Left kidney (tissue), 2 donors: Measurements from ENCODE around the gene VNN1. TPM values are rescaled to one million over a fixed set of nuclear protein-coding genes. Genes with fewer than 3 reads are reported as not detected.
"Not testable (repeated sequence)": the region's sequence is repeated elsewhere in the genome, so short reads cannot be mapped to it uniquely, and the experiment has no call there.

Experiments used
- DNase-seq: peaks from one replicate; pipeline ENCODE4 v3.0.0-alpha.2; 2013
- polyA plus RNA-seq: library from polyadenylated mRNA; unstranded; fragments of 120-200 nt; gene quantifications from one replicate; pipeline ENCODE4 v1.2.1, GENCODE V29; 2013; ENCODE audit not compliant: insufficient read length

Gene VNN1
- polyA plus RNA-seq, 1 donor: 0.23 TPM

DNA sequence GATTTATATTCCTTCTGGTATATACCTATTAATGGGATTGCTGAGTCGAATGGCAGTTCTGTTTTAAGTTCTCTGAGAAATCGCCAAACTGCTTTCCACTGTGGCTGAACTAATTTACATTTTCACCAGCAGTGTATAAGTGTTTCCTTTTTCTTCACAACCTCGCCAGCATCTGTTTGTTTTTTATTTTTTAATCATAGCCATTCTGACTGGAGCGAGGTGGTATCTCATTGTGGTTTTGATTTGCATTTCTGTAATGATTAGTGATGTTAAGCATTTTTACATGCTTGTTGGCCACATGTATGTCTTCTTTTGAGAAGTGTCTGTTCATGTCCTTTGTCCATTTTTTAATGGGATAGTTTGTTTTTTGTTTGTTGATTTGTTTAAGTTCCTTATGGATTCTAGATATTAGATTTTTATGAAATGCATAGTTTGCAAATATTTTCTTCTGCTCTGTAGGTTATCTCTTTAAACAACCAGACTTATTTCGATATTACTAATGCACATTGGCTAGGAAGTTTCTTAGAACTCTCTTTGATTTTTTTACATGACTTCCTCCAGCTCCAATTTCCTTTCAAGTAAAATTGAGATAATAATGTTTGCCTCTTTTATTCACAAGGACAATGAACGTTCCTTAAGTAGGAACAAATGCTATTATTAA is 12.2 kb upstream of the VNN1 start:
- DNase-seq: no peak

DNA sequence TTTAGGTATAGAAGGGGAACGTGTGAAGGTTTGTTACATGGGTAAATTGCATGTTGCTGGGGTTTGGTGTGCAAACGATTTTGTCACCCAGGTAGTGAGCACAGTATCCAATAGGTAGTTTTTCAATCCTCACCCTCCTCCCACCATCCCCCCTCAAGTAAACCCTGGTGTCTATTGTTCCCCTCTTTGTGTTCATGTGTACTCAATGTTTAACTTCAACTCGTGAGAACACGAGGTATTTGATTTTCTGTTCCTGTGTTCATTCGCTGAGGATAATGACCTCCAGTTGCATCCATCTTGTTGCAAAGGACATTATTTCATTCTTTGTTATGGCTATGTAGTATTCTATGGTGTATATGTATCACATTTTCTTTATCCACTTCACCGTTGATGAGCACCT is 11.6 kb upstream of the VNN1 start:
- no peak for DNase-seq

GRCh38 chr6:132719736-132720448 is 6.0 kb upstream of the VNN1 start:
- DNase-seq: no peak

- DNase-seq: no peak
Measured at GRCh38 chr6:132715881-132716637, 2.2 kb upstream of the VNN1 start.

DNA sequence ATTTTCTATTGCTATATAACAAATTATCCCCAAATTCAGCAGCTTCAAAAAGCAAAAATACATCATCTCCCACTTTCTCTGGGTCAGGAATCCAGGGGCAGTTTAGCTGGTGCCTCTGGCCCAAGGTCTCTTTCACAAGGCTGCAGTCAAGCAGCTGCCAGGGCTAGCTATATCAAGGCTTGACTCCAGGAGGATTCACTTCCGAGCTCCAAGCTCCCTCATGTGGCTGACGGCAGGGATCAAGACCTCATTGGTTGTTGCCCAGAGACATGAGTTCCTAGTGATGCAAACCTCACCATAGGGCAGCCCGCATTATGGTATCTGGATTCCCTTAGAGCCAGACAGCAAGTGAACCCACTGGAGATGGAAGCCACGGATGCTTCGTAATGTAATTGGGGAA is 1.3 kb upstream of the VNN1 start:
- peak; percentile 14 for DNase-seq

- DNase-seq: no peak
Measured at GRCh38 chr6:132714160-132714559, 305 bp upstream of the VNN1 start.

DNA sequence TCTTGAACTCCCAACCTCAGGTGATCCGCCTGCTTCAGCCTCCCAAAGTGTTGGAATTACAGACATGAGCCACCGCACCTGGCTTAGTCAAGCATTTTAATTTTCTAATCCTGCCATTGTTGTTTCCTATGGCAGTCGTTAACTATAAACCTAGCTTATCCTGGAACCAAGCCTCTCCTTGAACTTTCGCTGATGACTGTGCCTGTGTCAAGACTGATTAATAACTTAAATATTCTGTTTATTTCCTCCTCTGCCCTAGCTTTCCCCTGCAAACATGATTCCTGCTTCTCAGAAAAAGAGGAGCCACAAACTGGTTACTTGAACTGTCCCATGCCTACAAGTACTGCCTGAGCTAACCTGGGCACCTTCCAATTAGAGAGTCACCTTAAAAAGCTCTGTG is 1.5 kb downstream of the VNN1 start:
- no peak for DNase-seq

DNA sequence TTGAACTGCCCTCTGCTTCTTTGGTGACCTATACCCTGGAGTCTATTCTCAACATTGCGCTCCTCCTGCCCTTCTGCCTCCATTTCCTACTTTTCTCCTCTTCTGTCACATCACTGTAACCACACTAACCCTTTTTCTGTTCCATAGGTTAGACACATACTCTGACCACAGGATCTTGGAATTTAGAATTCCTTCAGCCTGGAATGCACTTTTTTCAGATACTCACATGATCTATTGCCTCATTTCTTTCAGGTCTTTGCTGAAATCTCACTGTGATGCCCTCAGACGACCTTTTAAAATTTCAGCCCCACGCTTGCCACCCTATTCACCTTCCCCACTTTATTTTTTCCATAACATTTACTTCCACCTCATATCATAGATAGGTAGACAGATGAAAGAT is 5.1 kb downstream of the VNN1 start:
- DNase-seq: no peak

GRCh38 chr6:132708002-132708401 is 5.9 kb downstream of the VNN1 start:
- no peak for DNase-seq

DNA sequence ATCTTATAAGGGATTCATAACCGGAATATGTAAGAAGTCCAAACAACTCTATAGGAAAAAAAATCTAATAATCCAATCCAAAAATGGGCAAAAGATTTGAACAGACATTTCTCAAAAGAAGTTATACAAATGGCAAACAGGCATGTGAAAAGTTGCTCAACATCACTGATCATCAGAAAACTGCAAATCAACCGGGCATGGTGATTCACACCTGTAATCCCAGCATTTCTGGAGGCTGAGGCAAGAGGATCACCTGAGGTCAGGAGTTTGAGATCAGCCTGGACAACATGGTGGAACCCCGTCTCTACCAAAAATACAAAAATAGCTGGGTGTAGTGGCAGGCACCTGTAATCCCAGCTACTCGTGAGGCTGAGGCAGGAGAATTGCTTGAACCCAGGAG is 7.1 kb downstream of the VNN1 start:
- DNase-seq: not testable (repeated sequence)

GRCh38 chr6:132703936-132704335 is 9.9 kb downstream of the VNN1 start:
- no peak for DNase-seq

- no peak for DNase-seq
Measured at GRCh38 chr6:132698608-132699007, 15.2 kb downstream of the VNN1 start.

DNA sequence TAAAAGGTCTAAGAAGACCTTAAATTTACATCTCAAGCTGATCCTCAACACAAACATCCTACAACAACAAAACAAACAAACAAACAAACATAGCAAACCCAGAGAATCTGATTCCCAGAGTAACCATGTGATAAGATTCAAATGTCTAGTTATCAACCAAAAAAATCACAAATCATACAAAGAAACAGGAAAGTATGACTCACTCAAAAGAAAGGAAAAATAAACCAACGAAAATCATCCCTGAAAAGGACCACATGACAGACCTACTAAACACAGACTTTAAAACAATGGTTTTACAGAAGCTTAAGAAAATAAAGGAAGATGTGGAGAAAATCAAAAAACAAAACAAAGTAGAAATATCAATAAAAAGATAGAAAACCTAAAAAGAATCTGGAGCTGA is 18.1 kb downstream of the VNN1 start:
- no peak for DNase-seq

GRCh38 chr6:132693478-132693877 is 20.4 kb downstream of the VNN1 start:
- DNase-seq: no peak

DNA sequence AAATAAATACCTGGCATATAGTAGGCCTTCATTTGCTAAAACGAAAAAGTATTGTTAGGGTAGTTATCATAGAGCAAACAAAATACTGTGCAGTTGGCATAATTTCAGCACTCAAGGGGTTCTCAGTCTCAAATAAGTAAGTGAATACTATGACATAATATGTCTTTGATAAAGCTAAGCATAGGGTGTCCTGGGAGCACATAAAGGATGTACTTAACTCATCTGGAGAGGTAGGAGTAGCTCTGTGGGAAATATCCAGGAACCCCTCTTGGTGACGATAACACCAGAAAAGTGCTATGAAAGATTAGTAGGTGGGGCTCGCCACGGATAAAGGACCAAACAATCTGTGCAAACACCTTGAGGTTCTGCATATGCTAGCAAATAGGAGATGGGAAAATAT is 23.2 kb downstream of the VNN1 start:
- DNase-seq: no peak

GRCh38 chr6:132687306-132687705 is 26.5 kb downstream of the VNN1 start:
- no peak for DNase-seq

DNA sequence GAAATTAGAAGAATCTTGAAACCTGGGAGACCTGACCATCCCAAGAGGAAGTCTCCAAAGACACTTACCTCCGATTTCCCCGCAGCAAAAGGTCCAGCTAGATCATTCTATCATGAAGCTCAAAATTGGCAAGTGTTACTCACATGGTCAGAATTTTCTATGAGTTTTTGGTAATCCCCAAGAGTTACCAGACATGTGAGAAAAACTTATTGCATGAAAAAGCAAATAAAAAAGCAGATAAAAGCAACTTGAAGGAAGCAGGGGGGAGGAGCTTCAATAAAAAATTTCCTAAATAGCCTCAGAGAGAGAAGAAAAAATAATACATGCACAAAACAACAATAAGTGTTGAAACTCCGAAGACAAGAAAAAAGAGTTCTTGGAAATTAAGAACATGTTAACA is 27.3 kb downstream of the VNN1 start:
- DNase-seq: no peak

GRCh38 chr6:132685009-132685408 is 28.8 kb downstream of the VNN1 start:
- no peak for DNase-seq

GRCh38 chr6:132684272-132684671 is 29.6 kb downstream of the VNN1 start:
- no peak for DNase-seq

DNA sequence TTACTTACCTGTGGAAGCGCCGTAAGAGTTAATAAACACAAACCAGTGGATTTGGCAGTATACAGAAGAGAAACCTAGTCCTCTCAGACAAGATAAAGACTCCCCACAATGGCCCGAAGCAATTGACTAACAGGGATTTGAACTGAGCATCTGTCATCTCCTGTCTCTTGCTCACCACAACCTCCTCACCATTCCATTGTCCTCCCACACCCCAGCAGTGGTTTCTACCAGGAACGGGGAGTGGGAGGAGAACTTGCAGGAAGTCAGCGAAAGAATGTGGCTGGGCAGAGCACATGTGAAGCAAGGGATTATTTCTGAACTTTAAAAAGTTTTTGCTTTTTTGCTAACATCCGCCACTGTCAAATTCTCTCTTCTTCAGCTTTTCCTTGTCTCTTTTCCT is 30.3 kb downstream of the VNN1 start:
- no peak for DNase-seq

GRCh38 chr6:132679094-132679493 is 34.8 kb downstream of the VNN1 start:
- DNase-seq: not testable (repeated sequence)

GRCh38 chr6:132675749-132676148 is 38.1 kb downstream of the VNN1 start:
- DNase-seq: no peak

DNA sequence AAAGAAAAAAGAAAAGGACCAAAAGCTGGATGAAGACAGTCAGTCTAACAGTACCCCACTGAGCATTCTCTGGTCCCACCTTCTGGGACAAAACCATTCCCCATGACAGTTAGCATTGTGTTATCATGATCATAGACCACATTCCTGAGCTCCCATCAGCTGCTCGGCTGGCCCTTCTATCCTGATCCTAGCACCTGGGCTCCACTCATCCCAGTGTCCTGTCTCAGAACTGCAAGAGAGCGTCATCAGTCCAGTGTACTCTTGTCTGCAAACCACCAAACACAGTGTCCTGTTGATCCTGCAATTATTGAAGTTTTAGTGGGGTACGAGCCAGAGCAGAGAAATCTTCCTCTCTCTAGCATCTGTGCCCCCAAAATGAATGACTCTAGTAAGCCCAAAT is 38.9 kb downstream of the VNN1 start:
- no peak for DNase-seq
